ENCODE measurements around the gene LENG8.
"Not testable (repeated sequence)": the region's sequence is repeated elsewhere in the genome, so short reads cannot be mapped to it uniquely, and the experiment has no call there.

Gene LENG8

GRCh38 chr19:54435551-54436016 lies 13.4 kb upstream of the LENG8 start:
- H3K4me3 ChIP-seq (ENCODE audit: low read length): no peak overlapping the region
- DNase-seq (ENCODE audit: low read depth, low spot score): no peak

GRCh38 chr19:54436031-54436523 lies 12.9 kb upstream of the LENG8 start:
- no peak for DNase-seq (ENCODE audit: low read depth, low spot score)
- H3K4me3 ChIP-seq (ENCODE audit: low read length): no peak overlapping the region

GRCh38 chr19:54436628-54437252 lies 12.3 kb upstream of the LENG8 start:
- H3K4me3 ChIP-seq (ENCODE audit: low read length): no peak overlapping the region
- no peak for DNase-seq (ENCODE audit: low read depth, low spot score)

- DNase-seq (ENCODE audit: low read depth, low spot score): no peak
- no peak overlapping the region for H3K4me3 ChIP-seq (ENCODE audit: low read length)
Measured at GRCh38 chr19:54439174-54439851, 9.7 kb upstream of the LENG8 start.

- DNase-seq (ENCODE audit: low read depth, low spot score): no peak
- H3K4me3 ChIP-seq (ENCODE audit: low read length): no peak overlapping the region
Measured at GRCh38 chr19:54440641-54441040, 8.4 kb upstream of the LENG8 start.

- no peak for DNase-seq (ENCODE audit: low read depth, low spot score)
- H3K4me3 ChIP-seq (ENCODE audit: low read length): no peak overlapping the region
Measured at GRCh38 chr19:54444737-54445136, 4.3 kb upstream of the LENG8 start.

- not testable (repeated sequence) for DNase-seq (ENCODE audit: low read depth, low spot score); H3K4me3 ChIP-seq (ENCODE audit: low read length)
Measured at GRCh38 chr19:54446349-54446748, 2.6 kb upstream of the LENG8 start.

- no peak for DNase-seq (ENCODE audit: low read depth, low spot score)
- peak overlapping the region; percentile 98 for H3K4me3 ChIP-seq (ENCODE audit: low read length)
Measured at GRCh38 chr19:54448040-54448773, 792 bp upstream of the LENG8 start.

GRCh38 chr19:54449701-54450069 lies 686 bp downstream of the LENG8 start:
- no peak for DNase-seq (ENCODE audit: low read depth, low spot score)

GRCh38 chr19:54451331-54451871 lies 2.4 kb downstream of the LENG8 start:
- DNase-seq (ENCODE audit: low read depth, low spot score): no peak
- H3K4me3 ChIP-seq (ENCODE audit: low read length): no peak overlapping the region

More at GRCh38 chr19:54449701-54450069, 686 bp downstream of the LENG8 start:
- peak overlapping the region; percentile 98 for H3K4me3 ChIP-seq (ENCODE audit: low read length)

- no peak for DNase-seq (ENCODE audit: low read depth, low spot score)
- H3K4me3 ChIP-seq (ENCODE audit: low read length): no peak overlapping the region
Measured at GRCh38 chr19:54451997-54452396, 3.0 kb downstream of the LENG8 start.

- no peak overlapping the region for H3K4me3 ChIP-seq (ENCODE audit: low read length)
- DNase-seq (ENCODE audit: low read depth, low spot score): no peak
Measured at GRCh38 chr19:54452626-54453025, 3.6 kb downstream of the LENG8 start.

GRCh38 chr19:54453921-54454780 lies 5.2 kb downstream of the LENG8 start:
- no peak for DNase-seq (ENCODE audit: low read depth, low spot score)
- H3K4me3 ChIP-seq (ENCODE audit: low read length): no peak overlapping the region

GRCh38 chr19:54454781-54455675 lies 6.0 kb downstream of the LENG8 start:
- DNase-seq (ENCODE audit: low read depth, low spot score): no peak
- H3K4me3 ChIP-seq (ENCODE audit: low read length): no peak overlapping the region

- DNase-seq (ENCODE audit: low read depth, low spot score): no peak
- no peak overlapping the region for H3K4me3 ChIP-seq (ENCODE audit: low read length)
Measured at GRCh38 chr19:54455786-54456422, 6.9 kb downstream of the LENG8 start.

GRCh38 chr19:54456423-54457373 lies 7.7 kb downstream of the LENG8 start:
- no peak for DNase-seq (ENCODE audit: low read depth, low spot score)
- H3K4me3 ChIP-seq (ENCODE audit: low read length): no peak overlapping the region
